Central memory CD4-positive, alpha-beta T cell (primary cell): Measurements from ENCODE around the gene COL8A1.
"Not testable (repeated sequence)": the region's sequence is repeated elsewhere in the genome, so short reads cannot be mapped to it uniquely, and the experiment has no call there.

ENCODE experiments used
- DNase-seq: peaks from one replicate; pipeline ENCODE4 v3.0.0; 2022

COL8A1 gene

GRCh38 chr3:99712291-99712954, 74.0 kb downstream of the COL8A1 start:
- no peak for DNase-seq

- DNase-seq = no peak
Measured at GRCh38 chr3:99713440-99713839, 75.0 kb downstream of the COL8A1 start.

GRCh38 chr3:99714146-99714545, 75.8 kb downstream of the COL8A1 start:
- no peak for DNase-seq

GRCh38 chr3:99714575-99714974, 76.2 kb downstream of the COL8A1 start:
- DNase-seq = no peak

- DNase-seq = no peak
Measured at GRCh38 chr3:99716463-99716995, 78.1 kb downstream of the COL8A1 start.

- DNase-seq = no peak
Measured at GRCh38 chr3:99720985-99721632, 82.7 kb downstream of the COL8A1 start.

GRCh38 chr3:99721633-99722007, 83.2 kb downstream of the COL8A1 start:
- DNase-seq = no peak

GRCh38 chr3:99724276-99724675, 85.9 kb downstream of the COL8A1 start:
- no peak for DNase-seq

GRCh38 chr3:99730870-99731269, 92.5 kb downstream of the COL8A1 start:
- DNase-seq = no peak

GRCh38 chr3:99731499-99731898, 93.1 kb downstream of the COL8A1 start:
- no peak for DNase-seq

- not testable (repeated sequence) for DNase-seq
Measured at GRCh38 chr3:99740371-99740770, 102.0 kb downstream of the COL8A1 start.

- no peak for DNase-seq
Measured at GRCh38 chr3:99741588-99741987, 103.2 kb downstream of the COL8A1 start.

- no peak for DNase-seq
Measured at GRCh38 chr3:99747915-99748314, 109.5 kb downstream of the COL8A1 start.

- DNase-seq = no peak
Measured at GRCh38 chr3:99751649-99752048, 113.3 kb downstream of the COL8A1 start.

- DNase-seq = no peak
Measured at GRCh38 chr3:99753268-99753975, 115.0 kb downstream of the COL8A1 start.

GRCh38 chr3:99755831-99756230, 117.4 kb downstream of the COL8A1 start:
- DNase-seq = no peak

- no peak for DNase-seq
Measured at GRCh38 chr3:99757966-99758365, 119.6 kb downstream of the COL8A1 start.

- DNase-seq = no peak
Measured at GRCh38 chr3:99758502-99759177, 120.2 kb downstream of the COL8A1 start.

GRCh38 chr3:99760031-99760430, 121.6 kb downstream of the COL8A1 start:
- no peak for DNase-seq

GRCh38 chr3:99760629-99761028, 122.2 kb downstream of the COL8A1 start:
- DNase-seq = no peak

GRCh38 chr3:99761415-99762165, 123.2 kb downstream of the COL8A1 start:
- DNase-seq = no peak

GRCh38 chr3:99762901-99763300, 124.5 kb downstream of the COL8A1 start:
- no peak for DNase-seq
